Small intestine (tissue), 7 donors: ENCODE measurements around the gene CORO2B. TPM values are rescaled to one million over a fixed set of nuclear protein-coding genes. Genes with fewer than 3 reads are reported as not detected.

Source experiments
- DNase-seq, 2 donors: peaks; one replicate each; pipeline versions ENCODE4 v3.0.0 to v3.0.0-alpha.2; 2013
- FAIRE-seq: peaks from 2 replicates; lab custom pipeline; 2012; peaks lifted over from hg19 to GRCh38; lab: Jason Lieb, UNC
- H3K27ac ChIP-seq, 3 donors: one replicate each; pipeline ENCODE4 v1.5.1; 2013; ENCODE audit warnings: low read length in 2 of 3, mild to moderate bottlenecking in 2 of 3, control low read depth in 1 of 3, inconsistent platforms in 1 of 3, low read depth in 1 of 3, moderate library complexity in 1 of 3
- H3K27me3 ChIP-seq, 3 donors: one replicate each; pipeline ENCODE4 v1.6.1; 2013; ENCODE audit warnings: low read length in 3 of 3, inconsistent platforms in 1 of 3; ENCODE audit not compliant: control insufficient read depth in 3 of 3, insufficient read depth in 3 of 3
- H3K36me3 ChIP-seq, 3 donors: one replicate each; pipeline ENCODE4 v1.6.1; 2013; ENCODE audit warnings: low read length in 3 of 3, inconsistent platforms in 1 of 3, low read depth in 1 of 3, mild to moderate bottlenecking in 1 of 3, moderate library complexity in 1 of 3; ENCODE audit not compliant: control insufficient read depth in 3 of 3, insufficient read depth in 2 of 3
- H3K4me1 ChIP-seq, 3 donors: one replicate each; pipeline ENCODE4 v1.6.1; 2013; ENCODE audit warnings: low read length in 2 of 3, inconsistent platforms in 1 of 3, low read depth in 1 of 3, mild to moderate bottlenecking in 1 of 3, moderate library complexity in 1 of 3; ENCODE audit not compliant: control insufficient read depth in 3 of 3, insufficient read depth in 2 of 3
- H3K4me3 ChIP-seq, 3 donors: one replicate each; pipeline ENCODE4 v1.5.1; 2013; ENCODE audit warnings: low read length in 3 of 3, control low read depth in 1 of 3, inconsistent platforms in 1 of 3, low read depth in 1 of 3, mild to moderate bottlenecking in 1 of 3, moderate library complexity in 1 of 3
- H3K9me3 ChIP-seq, 2 donors: one replicate each; pipeline ENCODE4 v1.6.1; 2013; ENCODE audit warnings: low read depth in 1 of 2, low read length in 1 of 2; ENCODE audit not compliant: control insufficient read depth in 2 of 2, insufficient read depth in 1 of 2
- WGBS, 3 donors: extraction: QIAGEN DNeasy Blood & Tissue Kit; methylation state at CpG; one replicate each; pipeline ENCODE4 v1.1.7; 2013; 5-methylcytosine and 5-hydroxymethylcytosine counted together
- polyA plus RNA-seq, 4 donors: library from polyadenylated mRNA; stranded (reverse) in 3 of 4; unstranded in 1 of 4; fragments of 200-250 nt in 3 of 4; fragments of 120-200 nt in 1 of 4; gene quantifications; one replicate each; pipeline versions ENCODE4 v1.2.1 to v1.2.3, GENCODE V29; 2013
- donor health status: healthy with polysubstance abuse.
- donor health status: control.
- donor health status: control.
- donor health status: Bipolar disorder and iron deficiency.
- donor health status: healthy.

The CORO2B gene
- polyA plus RNA-seq, 4 donors: 1.3 to 3.0 (median 1.7) TPM

DNA sequence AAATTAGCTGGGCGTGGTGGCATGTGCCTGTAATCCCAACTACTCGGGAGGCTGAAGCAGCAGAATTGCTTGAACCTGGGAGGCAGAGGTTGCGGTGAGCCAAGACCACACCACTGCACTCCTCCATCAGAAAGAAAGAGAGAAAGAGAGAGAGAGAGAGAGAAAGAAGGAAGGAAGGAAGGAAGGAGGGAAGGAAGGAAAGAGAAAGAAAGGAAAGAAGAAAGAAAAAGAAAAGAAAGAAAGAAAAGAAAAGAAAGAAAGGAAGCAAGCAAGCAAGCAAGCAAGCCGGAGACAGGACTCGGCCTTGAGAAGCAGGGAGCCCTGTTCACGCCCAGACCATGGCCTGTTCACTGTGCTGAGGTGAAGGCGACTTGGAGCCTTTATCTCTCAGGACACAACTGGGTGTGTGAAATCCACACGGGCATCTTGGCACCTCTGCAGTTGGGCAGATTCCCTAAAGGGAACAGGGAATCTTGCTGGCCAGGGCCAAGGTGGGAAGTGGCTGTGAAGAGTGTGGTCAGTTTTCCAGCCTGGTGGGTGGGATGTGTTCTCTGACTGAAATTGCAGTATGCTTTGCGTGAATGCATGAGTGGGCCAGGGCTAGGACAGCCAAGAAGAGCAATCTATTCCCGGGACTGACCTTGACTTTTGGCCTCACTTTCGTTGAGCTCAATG lies 90.3 kb downstream of the CORO2B start:
- Histone ChIP-seq H3K36me3 (no peaks in the 10 kb centered on the region), H3K4me1 (no peaks in the 10 kb centered on the region), H3K27ac (no peak overlapping the region), H3K9me3 (no peaks in the 10 kb centered on the region), H3K27me3 (peaks cover 0 to 17% (median 0%) of the 10 kb centered on the region in 3 donors), H3K4me3 (no peak overlapping the region)
- DNase-seq (no peak), FAIRE-seq (no peak)
- 61 to 74% (median 65%) methylated on average over 11 of the region's 11 CpGs for WGBS, 3 donors

DNA sequence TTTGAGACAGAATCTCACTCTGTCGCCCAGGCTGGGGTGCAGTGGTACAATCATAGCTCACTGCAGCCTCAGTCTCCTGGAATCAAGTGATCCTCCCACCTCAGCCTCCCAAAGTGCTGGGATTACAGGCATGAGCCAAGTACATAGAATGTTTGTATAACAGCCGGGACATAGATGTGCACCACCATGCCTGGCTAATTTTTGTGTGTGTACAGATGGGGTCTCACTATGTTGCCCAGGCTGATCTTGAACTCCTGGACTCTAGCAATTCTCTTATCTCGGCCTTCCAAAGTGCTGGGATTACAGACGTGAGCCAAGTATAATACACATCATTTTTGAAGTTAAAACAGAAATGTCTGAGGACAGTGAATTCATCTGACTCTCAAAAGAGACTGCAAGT lies 93.5 kb downstream of the CORO2B start:
- H3K9me3 ChIP-seq: no peaks in the 10 kb centered on the region
- no peaks in the 10 kb centered on the region for H3K4me1 ChIP-seq
- DNase-seq (no peak), FAIRE-seq (no peak)
- no peak overlapping the region for H3K4me3 ChIP-seq
- H3K36me3 ChIP-seq: no peaks in the 10 kb centered on the region
- no peak overlapping the region for H3K27ac ChIP-seq
- H3K27me3 ChIP-seq: peaks cover 0 to 22% (median 0%) of the 10 kb centered on the region in 3 donors
- WGBS, 3 donors: 34 to 70% (median 42%) methylated on average over 4 of the region's 4 CpGs

DNA sequence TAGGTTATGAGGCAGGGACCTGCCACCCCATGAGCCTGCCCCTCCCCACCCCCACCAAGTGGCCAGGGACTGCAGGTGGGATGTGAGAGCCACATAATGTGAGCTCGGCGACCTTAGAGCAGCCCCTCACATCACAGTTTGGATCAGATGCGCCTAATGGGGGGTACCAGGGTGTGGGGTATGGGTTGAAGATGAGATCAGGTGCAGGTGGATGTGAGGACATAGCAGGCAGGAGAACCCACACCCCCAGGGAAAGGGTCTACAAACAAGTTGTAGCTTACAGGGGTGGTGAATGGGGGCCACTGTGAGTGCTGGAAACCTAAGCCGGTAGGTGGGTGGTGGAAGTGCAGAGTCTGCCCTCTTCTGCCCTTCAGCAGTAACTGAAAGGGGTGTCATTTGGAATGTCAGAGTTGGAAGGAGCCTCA lies 94.0 kb downstream of the CORO2B start:
- 64 to 82% (median 72%) methylated on average over 4 of the region's 4 CpGs for WGBS, 3 donors
- no peaks in the 10 kb centered on the region for H3K36me3 ChIP-seq
- no peaks in the 10 kb centered on the region for H3K4me1 ChIP-seq
- no peak overlapping the region for H3K4me3 ChIP-seq
- FAIRE-seq (no peak), DNase-seq (no peak)
- H3K27me3 ChIP-seq: peaks cover 0 to 22% (median 0%) of the 10 kb centered on the region in 3 donors
- H3K9me3 ChIP-seq: no peaks in the 10 kb centered on the region
- no peak overlapping the region for H3K27ac ChIP-seq

DNA sequence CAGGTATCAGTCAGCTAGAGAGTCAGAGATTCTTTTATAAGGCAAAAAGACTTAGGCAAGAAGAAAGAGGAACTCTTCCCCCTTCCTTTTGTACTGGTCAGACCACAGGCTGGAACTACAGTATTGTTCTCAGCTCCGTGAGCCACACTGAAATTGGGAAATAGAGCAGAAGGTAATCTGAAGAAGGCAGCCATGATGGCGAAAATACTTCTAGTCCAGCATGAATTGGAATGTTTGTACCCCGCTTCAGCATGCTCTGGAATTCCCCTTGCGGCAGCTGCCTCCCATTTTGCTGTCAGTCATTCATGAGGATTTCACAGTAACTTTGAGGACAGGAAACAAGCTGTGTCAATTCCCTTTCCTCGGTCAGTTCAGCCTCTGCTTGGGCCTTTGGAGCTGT lies 96.2 kb downstream of the CORO2B start:
- FAIRE-seq: no peak
- Histone ChIP-seq H3K4me3 (no peak overlapping the region), H3K27me3 (peaks cover 0 to 22% (median 0%) of the 10 kb centered on the region in 3 donors), H3K27ac (no peak overlapping the region), H3K36me3 (no peaks in the 10 kb centered on the region), H3K4me1 (no peaks in the 10 kb centered on the region), H3K9me3 (no peaks in the 10 kb centered on the region)
- no peak for DNase-seq
- WGBS, 3 donors: 49 to 74% (median 59%) methylated on average over 5 of the region's 5 CpGs

DNA sequence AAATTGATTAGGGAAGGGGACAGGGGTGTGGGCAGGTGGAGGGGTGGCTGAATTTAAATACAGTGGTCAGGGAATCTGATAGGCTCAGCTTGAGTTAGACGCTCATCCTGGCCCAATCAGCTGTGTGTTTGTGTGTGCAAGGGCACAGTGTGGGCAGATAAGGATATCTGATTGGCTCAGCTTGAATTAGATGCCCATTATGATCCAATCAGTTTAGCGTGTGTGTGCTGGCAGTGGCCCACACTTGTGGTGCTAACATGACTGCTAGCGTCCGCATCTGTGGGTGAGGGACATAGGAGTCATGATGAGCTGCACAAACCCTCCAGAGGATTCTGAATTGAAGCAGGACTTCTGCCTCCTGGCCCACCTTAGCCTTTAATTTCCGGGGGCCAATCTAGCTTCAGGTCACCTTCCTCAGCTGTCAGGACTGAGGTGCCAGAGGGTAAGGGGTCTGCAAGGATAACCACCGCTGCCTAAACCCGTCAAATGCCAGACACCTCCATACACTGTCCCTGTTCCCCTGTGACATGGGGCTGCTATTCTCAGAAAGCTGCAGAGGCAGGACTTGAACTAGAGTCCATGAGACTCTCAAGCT lies 97.3 kb downstream of the CORO2B start:
- H3K36me3 ChIP-seq: no peaks in the 10 kb centered on the region
- no peaks in the 10 kb centered on the region for H3K4me1 ChIP-seq
- H3K4me3 ChIP-seq: no peak overlapping the region
- peaks cover 0 to 17% (median 0%) of the 10 kb centered on the region in 3 donors for H3K27me3 ChIP-seq
- H3K27ac ChIP-seq: no peak overlapping the region
- WGBS, 3 donors: 56 to 88% (median 69%) methylated on average over 7 of the region's 7 CpGs
- DNase-seq (no peak), FAIRE-seq (no peak)
- H3K9me3 ChIP-seq: no peaks in the 10 kb centered on the region

DNA sequence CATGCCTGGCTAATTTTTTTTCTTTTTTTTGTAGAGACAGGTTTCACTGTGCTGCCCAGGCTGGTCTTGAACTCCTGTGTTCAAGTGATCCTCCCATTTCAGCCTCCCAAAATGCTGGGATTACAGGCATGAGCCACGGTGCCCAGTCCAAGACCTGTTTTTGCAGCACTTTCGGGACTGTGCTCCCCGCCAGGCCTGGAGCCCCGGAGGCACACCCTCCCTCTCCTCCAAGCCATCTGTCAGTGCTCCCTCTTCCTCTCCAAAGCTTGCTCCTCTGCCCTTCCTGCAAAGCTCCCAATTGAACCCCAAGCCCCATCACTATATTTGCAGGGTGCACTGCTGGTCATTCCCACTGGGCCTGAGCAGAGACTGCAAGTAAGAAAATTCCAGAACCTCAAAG lies 98.1 kb downstream of the CORO2B start:
- Histone ChIP-seq H3K4me3 (no peak overlapping the region), H3K36me3 (no peaks in the 10 kb centered on the region), H3K27me3 (peaks cover 0 to 16% (median 0%) of the 10 kb centered on the region in 3 donors), H3K9me3 (no peaks in the 10 kb centered on the region), H3K4me1 (no peaks in the 10 kb centered on the region), H3K27ac (no peak overlapping the region)
- 90 to 94% (median 90%) methylated on average over 4 of the region's 4 CpGs for WGBS, 3 donors
- DNase-seq: no peak
- FAIRE-seq: no peak

DNA sequence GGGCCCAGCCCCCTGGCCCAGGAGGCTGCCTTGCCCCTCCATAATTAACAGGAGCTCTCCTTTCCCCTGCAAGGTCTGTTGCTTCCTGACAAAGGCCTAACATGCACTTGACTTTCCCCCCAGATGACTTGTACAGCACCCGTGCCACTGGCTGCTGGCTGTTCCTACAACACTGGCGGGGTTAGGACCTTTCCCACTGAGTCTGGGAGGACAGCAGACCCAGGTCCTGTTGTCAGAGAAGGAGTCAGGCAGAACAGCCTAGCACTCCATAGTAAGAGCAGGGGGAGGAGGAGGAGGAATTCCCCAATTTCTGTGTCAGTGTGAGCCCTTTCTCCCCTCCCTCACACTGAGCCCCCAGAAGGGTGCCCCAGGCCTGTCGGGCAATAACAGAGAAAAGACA lies 99.2 kb downstream of the CORO2B start:
- no peak overlapping the region for H3K27ac ChIP-seq
- H3K27me3 ChIP-seq: peaks cover 0 to 15% (median 0%) of the 10 kb centered on the region in 3 donors
- WGBS, 3 donors: 89% methylated on average over 3 of the region's 3 CpGs
- no peaks in the 10 kb centered on the region for H3K4me1 ChIP-seq
- no peaks in the 10 kb centered on the region for H3K9me3 ChIP-seq
- H3K36me3 ChIP-seq: no peaks in the 10 kb centered on the region
- no peak for DNase-seq
- FAIRE-seq: no peak
- no peak overlapping the region for H3K4me3 ChIP-seq

DNA sequence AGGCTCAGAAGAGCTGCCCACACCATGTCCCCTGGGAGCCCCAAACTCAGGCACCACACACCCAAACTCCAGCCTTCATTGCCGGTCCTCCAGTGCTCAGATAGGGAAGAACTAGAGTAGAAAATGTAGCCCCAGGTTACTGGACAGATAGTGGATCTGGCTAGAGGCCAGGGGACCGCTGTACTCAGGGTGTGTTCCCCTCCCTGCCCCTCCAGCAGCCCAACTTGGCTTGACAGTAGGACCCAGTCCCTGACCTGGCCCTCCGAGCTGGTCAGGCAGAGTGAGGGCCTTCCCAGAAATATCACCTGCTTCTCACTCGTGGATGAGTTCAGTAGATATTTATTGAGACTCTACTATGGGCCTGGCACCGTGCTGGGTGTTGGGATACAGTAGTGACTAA lies 100.0 kb downstream of the CORO2B start:
- Histone ChIP-seq H3K4me1 (no peaks in the 10 kb centered on the region), H3K27ac (no peak overlapping the region), H3K27me3 (peaks cover 0 to 8% (median 0%) of the 10 kb centered on the region in 3 donors), H3K4me3 (no peak overlapping the region), H3K36me3 (no peaks in the 10 kb centered on the region), H3K9me3 (no peaks in the 10 kb centered on the region)
- DNase-seq (no peak), FAIRE-seq (no peak)
- 65 to 87% (median 71%) methylated on average over 5 of the region's 5 CpGs for WGBS, 3 donors
